Fibroblast of lung (primary cell): Measurements from ENCODE around the gene CPLANE2. TPM values are rescaled to one million over a fixed set of nuclear protein-coding genes. Genes with fewer than 3 reads are reported as not detected.

Experiments
- DNase-seq, 2 donors: peaks; one replicate each; pipeline versions ENCODE4 v3.0.0 to v3.0.0-alpha.2; 2010; ENCODE audit warnings: low read depth in 2 of 2
- H2AFZ ChIP-seq: 2 replicates; pipeline ENCODE4 v1.5.1; 2012; ENCODE audit warnings: low read length, control low read depth, inconsistent platforms
- H3K27ac ChIP-seq: 2 replicates; pipeline ENCODE4 v1.5.1; 2011; ENCODE audit warnings: low read length, control low read depth; ENCODE audit not compliant: insufficient read depth
- H3K27me3 ChIP-seq: 2 replicates; pipeline ENCODE4 v1.5.1; 2011; ENCODE audit warnings: mild to moderate bottlenecking, low read length; ENCODE audit not compliant: control insufficient read depth, insufficient read depth
- H3K36me3 ChIP-seq: 2 replicates; pipeline ENCODE4 v1.5.1; 2011; ENCODE audit warnings: low read length; ENCODE audit not compliant: control insufficient read depth, insufficient read depth
- H3K4me1 ChIP-seq: 2 replicates; pipeline ENCODE4 v1.5.1; 2011; ENCODE audit warnings: low read length; ENCODE audit not compliant: control insufficient read depth, insufficient read depth; ENCODE audit errors: extremely low read depth
- H3K4me2 ChIP-seq: 2 replicates; pipeline ENCODE4 v1.5.1; 2011; ENCODE audit warnings: low read length, control low read depth; ENCODE audit not compliant: insufficient read depth; ENCODE audit errors: extremely low read depth
- H3K4me3 ChIP-seq, 4 experiments: fragments of 200-600 bp in 1 of 4; sonication (generic) in 1 of 4; replicated peaks in 1 of 4; 2 replicates each; pipeline ENCODE4 v1.5.1; 2011 to 2016; ENCODE audit warnings: low read length in 4 of 4, low read depth in 3 of 4, mild to moderate bottlenecking in 3 of 4, control low read depth in 2 of 4, inconsistent platforms in 1 of 4, mixed read lengths in 1 of 4; ENCODE audit not compliant: insufficient read depth in 1 of 4; ENCODE audit errors: control extremely low read depth in 1 of 4
- H3K79me2 ChIP-seq: 2 replicates; pipeline ENCODE4 v1.5.1; 2012; ENCODE audit warnings: mild to moderate bottlenecking, low read length, inconsistent platforms; ENCODE audit not compliant: control insufficient read depth, insufficient read depth
- H3K9ac ChIP-seq: 2 replicates; pipeline ENCODE4 v1.5.1; 2011; ENCODE audit warnings: mild to moderate bottlenecking, low read length, control low read depth; ENCODE audit not compliant: insufficient read depth
- H3K9me3 ChIP-seq: 2 replicates; pipeline ENCODE4 v1.5.1; 2012; ENCODE audit warnings: low read depth, low read length; ENCODE audit not compliant: control insufficient read depth, insufficient read depth
- H4K20me1 ChIP-seq: 2 replicates; pipeline ENCODE4 v1.5.1; 2011; ENCODE audit warnings: low read length; ENCODE audit not compliant: control insufficient read depth, insufficient read depth; ENCODE audit errors: extremely low read depth
- EZH2 ChIP-seq: IDR thresholded peaks from 2 replicates; pipeline ENCODE4 v1.5.1; 2012; ENCODE audit warnings: low read length, control low read depth, mild to moderate bottlenecking; ENCODE audit errors: missing control alignments
- polyA plus RNA-seq, 2 donors: library from polyadenylated mRNA; depleted of rRNA in 1 of 2; stranded (reverse) in 1 of 2; unstranded in 1 of 2; fragments of >200 nt; gene quantifications; 2 replicates each; pipeline ENCODE4 v1.2.1, GENCODE V29; 2011 to 2012; ENCODE audit warnings: missing spikeins in 1 of 2
- total RNA-seq: library from RNA; depleted of rRNA; stranded (reverse); fragments of >200 nt; gene quantifications from 2 replicates; pipeline ENCODE4 v1.2.1, GENCODE V29; 2014
- TF ChIP-seq, protein P1 (sequence below), 2 donors: IDR thresholded peaks in 1 of 2; conservative IDR thresholded peaks in 1 of 2; 1 replicate in 1 of 2; 2 replicates in 1 of 2; pipeline ENCODE4 v1.5.1; 2011 to 2012; ENCODE audit warnings: low read length in 2 of 2, control low read depth in 1 of 2, inconsistent platforms in 1 of 2, low read depth in 1 of 2, mild to moderate bottlenecking in 1 of 2

The CPLANE2 gene
- total and polyA plus RNA-seq, 2 donors (not counting 1 experiment from before 2014, with no cell fraction given): 4.0 to 19.2 TPM

- H3K79me2 ChIP-seq: no peaks in the 10 kb centered on the region
- no peaks in the 10 kb centered on the region for H3K36me3 ChIP-seq
- H3K9me3 ChIP-seq: no peaks in the 10 kb centered on the region
- no peak overlapping the region for H3K9ac ChIP-seq
- no peak overlapping the region for H3K4me2 ChIP-seq
- H3K4me3 ChIP-seq: no peak overlapping the region
- TF ChIP-seq EZH2: no peak
- TF ChIP-seq, protein P1, sequence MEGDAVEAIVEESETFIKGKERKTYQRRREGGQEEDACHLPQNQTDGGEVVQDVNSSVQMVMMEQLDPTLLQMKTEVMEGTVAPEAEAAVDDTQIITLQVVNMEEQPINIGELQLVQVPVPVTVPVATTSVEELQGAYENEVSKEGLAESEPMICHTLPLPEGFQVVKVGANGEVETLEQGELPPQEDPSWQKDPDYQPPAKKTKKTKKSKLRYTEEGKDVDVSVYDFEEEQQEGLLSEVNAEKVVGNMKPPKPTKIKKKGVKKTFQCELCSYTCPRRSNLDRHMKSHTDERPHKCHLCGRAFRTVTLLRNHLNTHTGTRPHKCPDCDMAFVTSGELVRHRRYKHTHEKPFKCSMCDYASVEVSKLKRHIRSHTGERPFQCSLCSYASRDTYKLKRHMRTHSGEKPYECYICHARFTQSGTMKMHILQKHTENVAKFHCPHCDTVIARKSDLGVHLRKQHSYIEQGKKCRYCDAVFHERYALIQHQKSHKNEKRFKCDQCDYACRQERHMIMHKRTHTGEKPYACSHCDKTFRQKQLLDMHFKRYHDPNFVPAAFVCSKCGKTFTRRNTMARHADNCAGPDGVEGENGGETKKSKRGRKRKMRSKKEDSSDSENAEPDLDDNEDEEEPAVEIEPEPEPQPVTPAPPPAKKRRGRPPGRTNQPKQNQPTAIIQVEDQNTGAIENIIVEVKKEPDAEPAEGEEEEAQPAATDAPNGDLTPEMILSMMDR (conservative IDR thresholded peaks at IDR 0.05 in 1 of 2, IDR thresholded peaks at IDR 0.05 in 1 of 2; ENCODE audit: low read depth in 1 of 2, low read length in 2 of 2): no peak
- no peak overlapping the region for H2AFZ ChIP-seq
- peak in 1 of 2 donors; percentile 52 for DNase-seq
- H3K27me3 ChIP-seq: no peaks in the 10 kb centered on the region
- no peak overlapping the region for H3K27ac ChIP-seq
- H3K4me1 ChIP-seq: peaks cover 6% of the 10 kb centered on the region
- no peaks in the 10 kb centered on the region for H4K20me1 ChIP-seq
Observed at GRCh38 chr1:16208270-16208987, 28.6 kb downstream of the CPLANE2 start.

DNA sequence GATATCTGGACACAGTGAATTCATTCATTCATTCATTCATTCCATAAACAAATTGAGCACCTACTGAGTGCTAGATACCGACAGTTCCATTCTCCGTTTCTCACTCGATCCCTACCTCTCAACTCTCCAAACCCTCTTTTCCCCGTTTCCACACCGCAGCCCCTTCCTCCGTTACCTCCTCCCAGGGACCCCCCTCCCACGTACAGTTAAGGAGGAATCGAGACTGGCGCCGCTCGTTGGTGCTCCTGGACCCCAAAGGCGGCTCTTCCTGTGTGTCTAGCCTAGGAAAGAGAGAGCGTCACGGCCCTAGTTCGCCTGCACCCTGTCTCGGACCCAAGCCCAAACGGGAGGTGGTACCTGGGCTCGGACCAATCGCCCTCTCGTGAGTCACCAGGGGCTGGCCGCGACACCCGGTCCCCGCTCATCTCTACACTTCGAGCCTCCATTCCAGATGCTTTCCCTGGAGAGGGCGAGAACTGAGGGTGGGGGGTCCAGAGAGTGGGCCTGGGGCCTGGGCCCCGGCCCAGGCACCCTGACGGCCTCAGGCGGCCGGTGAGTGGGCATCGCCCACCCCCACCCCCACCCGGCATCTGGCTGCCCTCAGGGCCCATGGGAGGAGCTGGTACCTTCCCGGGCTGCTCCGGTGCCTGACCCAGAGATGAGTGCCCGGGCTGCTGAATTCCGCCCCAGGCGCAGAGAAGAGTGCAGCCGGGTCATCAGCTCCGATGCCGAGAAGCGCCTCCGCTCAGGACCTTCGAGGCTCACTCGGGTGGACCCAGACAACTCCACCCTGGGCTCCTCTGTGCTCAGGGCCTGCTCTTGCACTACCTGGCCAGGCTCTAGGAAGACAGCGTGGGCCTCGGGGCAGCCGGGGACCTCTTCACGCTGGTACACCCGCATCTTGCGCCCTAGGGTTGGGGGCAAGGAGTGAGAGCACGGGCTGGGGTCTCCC lies 29.4 kb downstream of the CPLANE2 start:
- Histone ChIP-seq H3K9me3 (no peaks in the 10 kb centered on the region), H3K4me1 (peaks cover 6% of the 10 kb centered on the region), H3K79me2 (no peaks in the 10 kb centered on the region), H3K27me3 (no peaks in the 10 kb centered on the region), H3K4me3 (peak overlapping the region; percentile 31 to 57 (median 46)), H3K36me3 (no peaks in the 10 kb centered on the region), H3K9ac (peak overlapping the region; percentile 62), H3K27ac (peak overlapping the region; percentile 81), H2AFZ (peak overlapping the region; percentile 69), H4K20me1 (no peaks in the 10 kb centered on the region), H3K4me2 (peak overlapping the region; percentile 85)
- no peak for TF ChIP-seq EZH2
- TF ChIP-seq, protein P1 (conservative IDR thresholded peaks at IDR 0.05 in 1 of 2, IDR thresholded peaks at IDR 0.05 in 1 of 2; ENCODE audit: low read depth in 1 of 2, low read length in 2 of 2): no peak
- DNase-seq: no peak
